IPS-NIHi11 (cell line): ENCODE data around the gene MYOM3.

Experiments used
- DNase-seq: peaks from one replicate; pipeline ENCODE4 v3.0.0; 2012; ENCODE audit warnings: mixed read lengths, low spot score

The MYOM3 gene

GRCh38 chr1:24096009-24096738 lies 15.8 kb downstream of the MYOM3 start:
- DNase-seq, result no peak

- no peak for DNase-seq
Observed at GRCh38 chr1:24095140-24095859, 16.6 kb downstream of the MYOM3 start.

GRCh38 chr1:24094554-24094953 lies 17.4 kb downstream of the MYOM3 start:
- no peak for DNase-seq

- DNase-seq, result no peak
Observed at GRCh38 chr1:24093732-24094131, 18.2 kb downstream of the MYOM3 start.

GRCh38 chr1:24092979-24093378 lies 19.0 kb downstream of the MYOM3 start:
- no peak for DNase-seq

- no peak for DNase-seq
Observed at GRCh38 chr1:24091971-24092482, 19.9 kb downstream of the MYOM3 start.

- no peak for DNase-seq
Observed at GRCh38 chr1:24090736-24091135, 21.2 kb downstream of the MYOM3 start.

- DNase-seq, result no peak
Observed at GRCh38 chr1:24089743-24090555, 22.0 kb downstream of the MYOM3 start.

GRCh38 chr1:24089027-24089742 lies 22.8 kb downstream of the MYOM3 start:
- DNase-seq, result no peak

- no peak for DNase-seq
Observed at GRCh38 chr1:24086466-24086865, 25.5 kb downstream of the MYOM3 start.

GRCh38 chr1:24085546-24085945 lies 26.4 kb downstream of the MYOM3 start:
- no peak for DNase-seq

GRCh38 chr1:24085007-24085406 lies 26.9 kb downstream of the MYOM3 start:
- DNase-seq, result no peak

- no peak for DNase-seq
Observed at GRCh38 chr1:24084050-24084449, 27.9 kb downstream of the MYOM3 start.

GRCh38 chr1:24082372-24082771 lies 29.6 kb downstream of the MYOM3 start:
- DNase-seq, result no peak

- DNase-seq, result no peak
Observed at GRCh38 chr1:24081190-24081589, 30.7 kb downstream of the MYOM3 start.

GRCh38 chr1:24080131-24080530 lies 31.8 kb downstream of the MYOM3 start:
- no peak for DNase-seq

- no peak for DNase-seq
Observed at GRCh38 chr1:24077278-24077978, 34.5 kb downstream of the MYOM3 start.

- no peak for DNase-seq
Observed at GRCh38 chr1:24075946-24076345, 36.0 kb downstream of the MYOM3 start.

GRCh38 chr1:24075590-24075854 lies 36.4 kb downstream of the MYOM3 start:
- DNase-seq, result no peak

- DNase-seq, result no peak
Observed at GRCh38 chr1:24074817-24075589, 36.9 kb downstream of the MYOM3 start.

- DNase-seq, result no peak
Observed at GRCh38 chr1:24074196-24074595, 37.7 kb downstream of the MYOM3 start.
